Epithelial cell of prostate (primary cell): ENCODE results near the gene RAPGEF1.
"Not testable (repeated sequence)": the region's sequence is repeated elsewhere in the genome, so short reads cannot be mapped to it uniquely, and the experiment has no call there.

Experiments
- DNase-seq: peaks from one replicate; pipeline ENCODE4 v3.0.0-alpha.2; 2011; ENCODE audit warnings: low read depth, low spot score
- H3K27ac ChIP-seq: fragments of 450-650 bp; 2 replicates; pipeline ENCODE4 v1.5.1; 2017; ENCODE audit warnings: mild to moderate bottlenecking

RAPGEF1 gene

DNA sequence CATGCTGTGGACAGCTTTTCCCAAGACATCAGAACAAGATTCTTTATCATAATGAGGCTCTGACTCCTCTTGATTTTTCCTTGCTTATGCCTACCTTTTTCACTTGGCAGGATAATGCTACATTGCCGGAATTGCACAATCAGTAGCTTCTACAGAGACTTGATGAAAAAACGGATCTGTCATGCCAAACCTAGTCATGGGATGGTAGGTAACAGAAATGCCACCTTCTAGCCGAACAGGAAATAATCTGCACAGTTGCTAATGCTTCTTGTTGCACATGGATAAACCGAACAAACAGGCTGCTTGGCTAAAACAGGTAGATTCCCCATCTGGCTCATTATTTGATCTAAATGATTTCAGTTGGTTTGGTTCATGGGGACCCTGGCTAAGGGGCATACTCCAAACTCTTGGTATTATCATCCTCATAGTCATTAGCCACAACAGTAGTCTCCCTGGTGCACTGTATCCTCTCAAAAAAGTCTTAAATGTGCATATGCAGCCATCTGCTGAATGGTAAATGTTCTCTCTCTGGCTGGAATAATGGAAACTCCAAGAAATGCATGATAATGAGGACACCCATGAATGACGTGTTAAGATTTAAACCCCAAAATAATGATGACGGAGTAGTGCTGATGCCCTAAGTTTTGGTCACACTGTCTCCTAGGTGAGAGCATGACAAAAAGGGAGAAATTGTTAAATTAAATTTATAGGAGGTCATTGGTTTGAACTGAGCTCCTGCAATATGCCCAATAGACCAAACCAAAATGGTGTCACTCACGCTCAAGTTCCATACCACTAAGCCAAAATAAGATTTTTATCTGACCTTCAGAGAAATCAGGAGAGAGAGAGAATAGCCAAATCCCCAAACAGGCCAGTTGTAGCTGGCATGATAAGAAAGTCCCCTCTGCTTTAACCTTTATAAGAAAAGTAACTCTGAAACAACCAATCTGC lies 47.0 kb downstream of the RAPGEF1 start:
- DNase-seq, result no peak
- H3K27ac ChIP-seq, result no peak overlapping the region

DNA sequence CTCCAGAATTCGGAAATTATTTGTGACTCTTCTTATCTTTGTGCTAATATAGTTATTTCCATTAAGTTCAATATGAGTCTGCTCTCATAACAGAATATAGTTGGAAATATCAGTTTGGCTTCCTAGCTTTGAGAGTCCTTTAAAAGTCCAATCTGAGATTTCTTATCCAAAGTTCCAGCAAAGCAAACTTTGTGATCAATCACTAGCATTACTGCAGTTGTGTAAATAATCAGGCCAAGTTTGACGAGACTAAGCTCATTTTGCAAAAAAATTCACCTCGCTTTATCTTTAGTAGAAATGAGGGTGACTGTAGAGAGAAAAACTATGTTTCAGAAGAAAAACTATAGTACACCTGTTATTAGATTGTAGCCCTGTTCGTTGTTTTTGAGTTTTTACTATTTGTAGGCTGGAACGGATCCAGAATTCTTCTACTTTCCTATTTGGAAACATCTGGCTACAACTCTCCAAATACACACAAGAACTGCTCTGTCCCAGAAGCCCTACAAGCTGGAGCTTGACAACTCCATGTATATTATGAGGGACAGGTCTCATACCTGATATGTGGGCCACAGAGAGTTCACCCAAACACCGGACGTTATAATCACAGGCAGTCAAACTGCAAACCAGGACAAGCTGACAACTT lies 47.8 kb downstream of the RAPGEF1 start:
- no peak for DNase-seq
- H3K27ac ChIP-seq, result no peak overlapping the region

DNA sequence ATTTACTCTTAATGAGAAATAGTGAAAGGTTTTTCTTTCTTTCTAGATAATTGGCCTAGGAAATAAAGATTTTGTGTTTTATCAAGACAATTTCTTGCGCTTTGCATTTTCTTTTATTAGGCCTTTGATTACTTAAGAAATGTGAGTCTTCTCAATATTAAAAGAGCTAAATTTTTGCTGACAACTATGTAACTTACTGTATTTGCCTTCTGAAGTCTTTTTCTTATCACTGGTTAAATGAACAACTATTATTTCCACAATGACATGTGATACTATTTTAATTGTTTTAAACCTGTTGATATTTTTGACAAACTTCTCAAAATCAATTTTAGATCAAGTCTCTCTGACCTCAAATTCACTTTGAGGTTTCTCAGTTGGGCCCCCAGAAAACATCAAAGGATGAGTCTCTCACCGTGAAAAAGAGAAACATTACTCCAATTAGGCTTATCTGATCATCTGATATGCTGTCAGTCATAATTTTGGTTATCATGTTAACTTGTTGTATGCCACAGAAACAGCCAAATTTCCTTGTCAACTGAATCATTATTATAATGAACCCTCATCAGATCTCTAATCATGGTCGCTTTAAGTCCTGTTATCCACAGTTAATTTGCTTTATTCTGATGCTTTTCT lies 48.8 kb downstream of the RAPGEF1 start:
- DNase-seq, result no peak
- H3K27ac ChIP-seq, result no peak overlapping the region

GRCh38 chr9:131690462-131690861 lies 49.4 kb downstream of the RAPGEF1 start:
- H3K27ac ChIP-seq, result no peak overlapping the region
- no peak for DNase-seq

DNA sequence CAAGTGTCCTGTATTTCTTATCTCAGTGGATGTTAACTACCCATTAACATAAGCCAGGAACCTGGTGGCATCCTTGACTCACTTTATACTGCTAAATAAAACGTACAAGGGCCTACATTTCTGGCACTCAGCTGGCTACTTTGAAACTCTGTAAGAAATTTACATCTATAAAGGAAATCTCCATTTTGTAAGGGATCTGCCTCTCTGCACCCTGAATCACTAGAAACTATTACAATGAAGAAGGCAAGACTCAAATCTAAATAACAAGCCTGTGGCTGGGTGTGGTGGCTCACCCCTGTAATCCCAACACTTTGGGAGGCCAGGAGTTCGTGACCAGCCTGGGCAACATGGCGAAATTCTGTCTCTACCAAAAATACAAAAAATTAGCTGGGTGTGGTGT lies 51.5 kb downstream of the RAPGEF1 start:
- H3K27ac ChIP-seq, result no peak overlapping the region
- DNase-seq, result no peak

GRCh38 chr9:131685753-131686706 lies 53.8 kb downstream of the RAPGEF1 start:
- no peak overlapping the region for H3K27ac ChIP-seq
- DNase-seq, result no peak

DNA sequence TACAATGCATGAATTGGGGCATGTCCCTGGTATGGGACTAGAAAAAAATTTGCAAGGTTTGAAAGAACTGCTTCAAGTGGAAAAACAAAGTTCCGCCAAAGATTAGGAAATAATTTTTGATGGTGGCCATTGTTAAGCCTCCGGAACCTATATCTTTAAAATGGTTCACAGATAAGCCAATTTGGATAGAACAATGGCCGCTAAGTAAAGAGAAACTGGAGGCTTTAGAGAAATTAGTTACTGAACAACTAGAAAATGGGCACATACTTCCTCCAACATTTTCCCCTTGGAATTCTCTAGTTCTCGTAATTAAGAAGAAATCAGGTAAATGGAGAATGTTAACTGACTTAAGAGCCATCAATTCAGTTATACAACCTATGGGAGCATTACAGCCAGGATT lies 56.8 kb downstream of the RAPGEF1 start:
- not testable (repeated sequence) for H3K27ac ChIP-seq, DNase-seq

DNA sequence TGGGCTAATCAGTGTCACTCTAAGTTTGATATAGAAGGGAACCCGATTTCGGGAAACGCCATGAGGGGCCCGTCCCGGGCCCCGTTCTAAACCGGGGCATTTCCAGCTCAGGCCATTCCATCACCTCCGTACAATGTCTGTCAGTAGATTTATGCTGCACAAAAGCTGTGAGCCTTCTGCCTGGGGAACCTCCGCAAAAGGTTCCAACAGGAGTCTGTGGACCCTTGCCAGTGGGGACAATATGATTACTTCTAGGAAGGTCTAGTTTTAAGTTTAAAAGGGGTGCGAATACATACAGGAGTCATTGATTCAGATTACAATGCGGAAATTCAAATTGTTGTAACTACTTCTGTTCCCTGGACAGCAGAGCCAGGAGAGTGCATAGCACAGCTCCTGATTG lies 57.6 kb downstream of the RAPGEF1 start:
- DNase-seq, result no peak
- H3K27ac ChIP-seq, result no peak overlapping the region

DNA sequence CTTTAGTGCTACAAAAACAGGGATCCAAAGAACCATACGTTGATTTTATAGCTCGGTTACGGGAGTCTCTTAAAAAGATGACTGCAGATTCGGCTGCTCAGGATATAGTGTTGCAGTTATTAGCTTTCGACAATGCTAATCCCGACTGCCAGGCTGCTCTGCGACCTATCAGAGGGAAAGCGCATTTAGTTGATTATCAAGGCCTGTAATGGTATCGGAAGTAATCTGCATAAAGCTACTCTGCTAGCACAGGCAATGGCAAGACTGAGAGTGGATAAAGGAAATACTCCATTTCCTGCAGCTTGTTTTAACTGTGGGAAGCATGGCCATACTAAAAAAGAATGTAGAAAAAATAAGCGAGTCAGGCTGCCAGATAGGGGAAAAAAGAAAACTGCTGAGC lies 58.0 kb downstream of the RAPGEF1 start:
- not testable (repeated sequence) for H3K27ac ChIP-seq, DNase-seq

DNA sequence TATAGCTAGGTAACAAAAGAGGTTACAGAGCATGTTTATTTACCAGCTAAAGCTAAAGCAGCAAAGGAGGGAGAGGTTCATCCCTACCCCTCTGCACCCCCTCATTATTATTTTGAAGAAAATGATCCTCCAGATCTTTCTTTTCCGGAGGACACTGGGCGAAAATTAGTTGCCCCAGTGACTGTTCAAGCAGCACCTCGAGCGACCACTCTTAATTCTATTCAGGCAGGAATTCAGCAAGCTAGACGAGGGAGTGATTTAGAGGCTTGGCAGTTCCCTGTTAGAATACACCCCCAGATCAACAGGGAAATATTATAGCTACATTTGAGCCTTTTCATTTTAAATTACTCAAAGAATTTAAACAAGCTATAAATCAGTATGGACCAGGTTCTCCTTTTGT lies 58.8 kb downstream of the RAPGEF1 start:
- not testable (repeated sequence) for DNase-seq, H3K27ac ChIP-seq

DNA sequence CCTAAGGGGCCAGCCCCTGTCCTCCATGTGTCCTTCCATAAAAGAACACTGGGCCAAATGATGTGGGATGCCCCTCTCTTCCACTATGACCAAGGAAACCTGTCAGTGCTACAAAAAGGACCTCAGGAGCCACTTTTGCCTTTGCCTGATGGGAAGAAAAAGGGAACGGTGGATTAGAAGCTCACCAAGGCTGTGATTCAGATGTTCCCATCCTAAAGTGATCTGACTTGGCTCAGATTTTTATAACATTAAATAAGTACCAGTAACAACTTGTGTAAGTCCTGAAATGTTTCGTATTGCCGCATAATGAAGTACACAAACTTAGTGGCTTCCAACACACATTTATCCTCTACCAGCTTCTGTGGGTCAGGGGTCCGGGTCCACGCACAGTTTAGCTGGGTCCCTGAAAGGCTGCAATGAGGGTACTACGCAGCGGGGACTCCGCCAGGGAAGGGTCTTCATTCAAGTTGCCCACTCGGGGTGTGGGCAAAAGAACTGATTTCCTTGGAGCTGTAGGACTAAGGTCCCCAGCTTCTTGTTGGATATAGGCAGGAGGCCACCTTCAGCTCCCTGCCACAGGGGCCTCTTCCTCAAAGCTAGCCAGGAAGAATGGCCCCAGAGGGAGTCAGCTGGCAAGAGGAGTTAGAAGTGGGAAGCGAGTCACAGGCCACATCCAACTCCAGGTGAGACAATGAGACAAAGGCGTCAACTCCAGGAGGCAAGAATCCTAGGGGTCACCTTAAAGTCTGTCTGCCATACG lies 60.4 kb downstream of the RAPGEF1 start:
- peak overlapping the region; percentile 11 for H3K27ac ChIP-seq
- no peak for DNase-seq

DNA sequence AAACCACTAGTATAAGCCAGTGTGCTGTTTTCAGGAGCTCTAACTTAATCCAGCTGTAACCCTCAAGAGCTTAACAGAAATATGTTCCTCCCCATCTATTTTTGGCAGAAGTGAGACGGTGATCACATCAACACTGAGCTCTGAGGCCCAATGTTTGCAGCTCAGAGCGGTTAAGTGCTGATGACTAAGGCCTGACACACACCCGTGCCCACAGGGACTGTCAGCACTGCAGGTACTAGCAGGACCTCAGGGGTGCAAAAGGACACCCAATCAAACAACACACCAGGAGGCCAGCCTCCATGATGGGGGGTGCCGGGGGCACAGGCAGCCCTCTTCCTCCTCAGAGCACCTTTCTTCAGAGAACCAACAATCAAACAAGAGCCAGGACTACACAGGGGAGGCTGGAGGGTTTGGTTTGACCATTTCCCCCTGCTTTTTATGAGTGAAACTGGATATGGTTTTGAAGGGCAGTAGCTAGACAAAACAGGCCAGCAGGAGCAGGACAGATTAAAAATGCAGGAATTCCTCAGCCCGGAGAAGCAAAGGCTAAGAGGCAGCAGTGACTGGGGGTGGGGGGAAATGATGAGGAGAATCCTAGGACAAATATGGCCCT lies 61.3 kb downstream of the RAPGEF1 start:
- H3K27ac ChIP-seq, result peak overlapping the region; percentile 11
- DNase-seq, result peak; percentile 81

GRCh38 chr9:131677444-131678180 lies 62.3 kb downstream of the RAPGEF1 start:
- peak overlapping the region; percentile 7 for H3K27ac ChIP-seq
- DNase-seq, result no peak

GRCh38 chr9:131677049-131677443 lies 62.8 kb downstream of the RAPGEF1 start:
- no peak for DNase-seq

DNA sequence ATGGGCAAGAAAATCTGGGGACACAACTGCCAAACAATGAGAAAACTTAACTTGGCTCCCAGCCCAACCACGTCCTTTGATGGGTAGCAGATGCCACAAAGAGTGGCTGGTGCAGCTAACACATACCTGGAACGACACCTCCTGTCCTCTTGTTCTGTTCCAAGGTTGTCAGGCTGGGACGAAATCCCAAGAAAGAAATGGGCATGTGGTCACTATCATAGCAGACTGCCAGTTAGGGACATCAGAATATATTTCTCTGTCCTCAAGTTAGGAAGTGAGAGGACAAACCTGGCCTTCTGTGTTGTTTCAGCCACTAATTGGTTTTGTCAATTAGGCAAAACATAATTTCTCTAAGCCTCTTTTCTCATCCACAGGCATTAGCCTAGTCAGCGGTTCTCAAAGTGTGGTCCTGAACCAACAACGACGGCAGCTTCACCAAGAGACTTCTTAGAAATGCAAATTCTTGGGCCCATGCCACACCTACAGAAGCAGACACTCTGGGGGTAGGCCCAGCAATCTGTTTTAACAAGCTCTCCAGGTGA lies 63.4 kb downstream of the RAPGEF1 start:
- H3K27ac ChIP-seq, result no peak overlapping the region

More at GRCh38 chr9:131677049-131677443, 62.8 kb downstream of the RAPGEF1 start:
- no peak overlapping the region for H3K27ac ChIP-seq

DNA sequence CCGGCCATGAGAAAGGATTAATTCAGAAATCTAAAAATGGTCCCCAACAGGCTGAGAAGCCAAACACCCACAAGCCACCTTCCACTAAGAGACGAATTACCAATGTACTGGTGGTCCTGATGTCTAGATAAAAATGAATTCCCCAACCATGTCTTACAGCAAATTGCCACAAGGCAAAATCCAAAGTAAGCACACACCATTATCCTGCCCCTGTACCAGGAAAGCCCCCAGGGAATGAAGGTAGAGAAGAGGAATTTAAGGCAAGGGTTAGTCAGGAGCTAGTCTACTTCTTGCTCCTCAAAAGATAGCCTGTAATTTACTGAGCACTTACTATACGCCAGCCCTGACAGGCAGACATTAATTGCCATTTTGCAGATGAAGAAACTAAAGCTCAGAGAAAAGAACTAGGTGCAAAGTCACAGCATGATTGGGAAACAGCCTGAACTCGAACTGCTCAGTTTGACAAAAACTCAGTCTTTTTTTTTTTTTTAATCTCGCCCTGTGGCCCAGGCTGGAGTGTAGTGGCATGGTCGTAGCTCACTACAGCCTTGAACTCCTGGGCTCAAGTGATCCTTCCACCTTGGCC lies 64.3 kb downstream of the RAPGEF1 start:
- no peak for DNase-seq
- no peak overlapping the region for H3K27ac ChIP-seq

More for the DNA sequence above, 63.4 kb downstream of the RAPGEF1 start:
- DNase-seq, result no peak
